Cerebellar cortex (tissue), 1 donor: ENCODE data around the gene ZNF195.
"Not testable (repeated sequence)": the region's sequence is repeated elsewhere in the genome, so short reads cannot be mapped to it uniquely, and the experiment has no call there.

Experiments used
- DNase-seq: peaks from one replicate; pipeline ENCODE4 v3.0.0-alpha.2; 2015; ENCODE audit warnings: low spot score

The ZNF195 gene

GRCh38 chr11:3347127-3347526 lies 31.8 kb downstream of the ZNF195 start:
- no peak for DNase-seq

GRCh38 chr11:3346587-3346986 lies 32.4 kb downstream of the ZNF195 start:
- no peak for DNase-seq

DNA sequence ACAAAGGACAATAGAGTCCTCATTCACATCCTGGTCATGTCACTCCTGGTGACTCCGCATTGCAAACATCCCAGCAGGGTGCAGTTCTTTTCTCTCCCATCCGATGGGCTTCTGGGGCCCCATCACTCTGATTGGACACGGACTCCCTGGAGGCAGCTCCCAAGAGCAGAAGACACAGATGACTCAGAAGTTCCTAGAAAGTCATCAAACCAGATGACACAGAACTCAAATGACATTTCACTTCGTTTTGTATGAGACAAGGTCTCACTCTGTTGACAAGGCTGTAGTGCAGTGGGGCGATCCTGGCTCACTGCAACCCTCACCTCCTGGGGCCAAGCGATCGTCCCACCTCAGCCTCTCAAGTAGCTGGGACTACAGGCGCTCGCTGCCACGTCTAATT lies 33.2 kb downstream of the ZNF195 start:
- DNase-seq: no peak

GRCh38 chr11:3344327-3345174 lies 34.4 kb downstream of the ZNF195 start:
- no peak for DNase-seq

- DNase-seq: no peak
Measured at GRCh38 chr11:3342709-3343108, 36.2 kb downstream of the ZNF195 start.

- DNase-seq: peak; percentile 55
Measured at GRCh38 chr11:3341298-3341697, 37.6 kb downstream of the ZNF195 start.

GRCh38 chr11:3340025-3340424 lies 38.9 kb downstream of the ZNF195 start:
- no peak for DNase-seq

DNA sequence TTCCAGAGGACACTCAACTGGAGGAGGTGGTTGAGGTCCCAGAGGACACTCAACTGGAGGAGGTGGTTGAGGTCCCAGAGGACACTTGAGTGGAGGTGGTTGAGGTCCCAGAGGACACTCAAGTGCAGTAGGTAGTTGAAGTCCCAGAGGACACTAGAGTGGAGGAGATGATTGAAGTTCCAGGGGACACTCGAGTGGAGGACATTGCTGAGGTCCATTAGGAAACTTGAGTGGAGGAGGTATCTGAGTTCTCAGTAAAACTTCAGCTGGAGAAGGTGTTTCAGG lies 39.7 kb downstream of the ZNF195 start:
- DNase-seq: no peak

DNA sequence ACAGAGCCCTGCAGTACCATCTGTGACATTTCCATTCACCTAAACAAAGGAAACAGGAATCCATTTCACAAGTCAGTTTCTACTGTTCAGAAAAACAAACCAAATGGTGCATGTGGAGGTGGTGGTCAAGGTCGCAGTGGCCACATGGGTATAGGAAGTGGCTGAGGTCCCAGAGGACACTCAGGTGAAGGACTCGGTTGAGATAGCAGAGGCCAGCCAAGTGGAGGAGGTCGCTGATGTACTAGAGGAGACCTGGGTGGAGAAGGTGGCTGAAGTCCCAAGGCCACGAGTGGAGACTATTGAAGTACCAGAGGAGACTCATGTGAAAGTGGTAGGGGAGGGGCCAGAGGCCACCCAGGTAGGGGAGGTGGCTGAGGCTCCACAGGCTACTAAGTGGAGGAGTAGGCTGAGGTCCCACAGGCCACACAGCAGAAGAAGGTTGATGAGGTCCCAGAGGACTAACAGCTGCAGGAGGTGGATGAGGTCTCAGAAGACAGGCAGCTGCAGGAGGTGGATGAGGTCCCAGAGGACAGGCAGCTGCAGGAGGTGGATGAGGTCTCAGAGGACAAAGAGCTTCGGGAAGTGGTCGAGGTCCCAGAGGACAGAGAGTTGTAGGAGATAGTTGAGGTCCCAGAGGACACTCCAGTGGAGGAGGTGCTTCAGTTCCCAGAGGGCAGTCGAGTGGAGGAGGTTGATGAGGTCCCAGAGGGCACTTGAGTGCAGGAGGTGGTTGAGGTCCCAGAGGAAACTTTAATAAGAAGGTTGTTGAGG lies 40.2 kb downstream of the ZNF195 start:
- DNase-seq: no peak

- DNase-seq: not testable (repeated sequence)
Measured at GRCh38 chr11:3336420-3336819, 42.5 kb downstream of the ZNF195 start.

DNA sequence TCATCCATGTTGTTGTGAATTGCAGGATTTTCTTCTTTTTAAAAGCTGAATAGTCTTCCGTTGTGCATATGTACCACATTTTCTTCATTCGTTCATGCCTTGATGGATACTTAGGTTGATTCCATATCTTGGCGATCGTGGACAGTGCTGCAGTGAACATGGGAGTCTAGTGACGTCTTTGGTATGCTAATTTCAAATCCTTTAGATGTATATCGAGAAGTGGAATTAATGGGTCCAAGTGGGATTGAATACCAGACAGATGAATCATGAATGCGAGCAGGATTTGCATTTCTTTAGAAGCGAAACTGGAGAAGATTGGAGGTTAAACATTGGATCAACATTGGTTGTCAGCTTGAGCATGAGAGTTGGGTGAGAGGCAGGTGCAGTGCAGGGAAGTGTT lies 45.8 kb downstream of the ZNF195 start:
- not testable (repeated sequence) for DNase-seq

DNA sequence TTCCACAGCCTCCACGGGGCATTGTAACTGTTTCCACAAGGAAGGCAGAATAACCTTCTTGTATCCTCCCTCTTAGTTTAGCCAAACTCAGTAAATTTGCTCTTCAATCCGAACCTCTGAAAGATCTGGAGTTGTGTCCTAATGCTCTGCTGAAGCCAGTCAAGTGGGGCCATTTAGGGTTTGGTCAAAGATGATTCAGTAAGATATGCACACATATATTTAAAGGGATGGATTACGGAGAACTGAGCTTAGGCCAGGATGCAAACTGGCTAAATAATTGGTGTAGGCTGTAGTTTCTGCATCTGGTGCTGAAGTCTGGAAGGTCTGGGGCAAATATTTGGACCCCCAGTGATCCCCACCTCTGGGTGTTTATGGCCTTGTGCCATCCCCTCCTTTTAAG lies 47.9 kb downstream of the ZNF195 start:
- not testable (repeated sequence) for DNase-seq

GRCh38 chr11:3330064-3330463 lies 48.9 kb downstream of the ZNF195 start:
- DNase-seq: not testable (repeated sequence)

- DNase-seq: not testable (repeated sequence)
Measured at GRCh38 chr11:3328503-3328902, 50.4 kb downstream of the ZNF195 start.

DNA sequence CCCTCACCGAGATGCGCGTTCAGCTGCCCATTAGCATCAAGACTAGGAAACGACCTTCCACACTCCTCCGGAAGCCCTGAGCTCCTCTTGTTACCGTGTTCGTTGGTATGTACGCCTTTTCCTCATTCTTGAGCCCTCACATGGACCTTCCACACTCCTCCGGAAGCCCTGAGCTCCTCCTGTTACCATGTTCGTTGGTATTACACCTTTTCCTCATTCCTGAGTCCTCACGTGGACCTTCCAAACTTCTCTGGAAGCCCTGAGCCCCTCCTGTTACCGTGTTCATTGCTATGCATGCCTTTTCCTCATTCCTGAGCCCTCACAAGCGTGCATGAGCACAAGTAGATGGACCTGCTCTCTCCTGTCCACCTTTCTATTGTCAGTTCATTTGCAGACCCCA lies 52.5 kb downstream of the ZNF195 start:
- DNase-seq: not testable (repeated sequence)

DNA sequence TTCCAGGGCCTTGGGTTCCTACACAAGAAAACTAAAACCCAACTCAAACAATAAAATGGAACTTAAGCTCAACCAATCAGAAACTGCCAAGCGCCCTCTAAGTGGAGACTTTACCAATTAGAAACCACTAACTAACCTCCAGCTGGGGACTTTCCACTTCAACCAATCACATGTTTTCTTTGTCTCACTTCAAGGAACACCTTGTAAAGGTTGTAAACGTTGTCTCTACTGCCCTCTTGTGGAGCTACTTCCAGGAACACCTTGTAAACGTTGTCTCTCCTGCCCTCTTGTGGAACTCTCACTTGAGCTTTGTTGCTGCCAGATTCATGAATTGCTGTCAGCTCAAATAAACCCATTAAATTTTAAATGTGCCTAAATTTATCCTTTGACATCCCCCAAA lies 54.2 kb downstream of the ZNF195 start:
- DNase-seq: not testable (repeated sequence)
